ENCODE results near the gene LCE7A.

The LCE7A gene, protein sequence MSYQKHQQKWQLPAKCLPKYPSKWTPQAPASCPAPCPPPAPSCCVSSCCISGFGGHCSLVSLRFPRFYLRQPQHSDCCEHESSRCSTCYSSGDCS

DNA sequence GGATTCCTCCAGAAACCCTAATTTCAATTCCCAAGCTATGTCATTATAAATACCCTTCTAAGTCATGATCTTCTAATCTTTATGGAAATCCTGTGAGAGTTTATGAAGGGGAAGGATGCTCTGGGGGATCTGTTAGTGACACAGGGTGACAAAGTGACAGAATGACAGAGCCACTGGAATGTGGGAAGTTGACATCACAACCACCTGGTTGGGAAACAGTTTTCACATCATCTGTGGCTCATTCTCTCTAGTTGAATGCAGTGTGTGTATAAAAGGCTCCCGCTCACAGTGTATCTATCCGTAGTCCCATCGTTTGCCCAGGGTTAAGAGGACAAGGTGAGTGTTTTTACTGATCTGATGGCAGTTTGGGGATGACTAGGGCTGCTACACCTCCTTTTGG is at the start of gene LCE7A:
TSS of gene LCE7A (plus strand) at position 301 of the 400 bp plus-strand sequence. CDS start 702 bp downstream, outside the sequence.
- TF ChIP-seq, protein P1, sequence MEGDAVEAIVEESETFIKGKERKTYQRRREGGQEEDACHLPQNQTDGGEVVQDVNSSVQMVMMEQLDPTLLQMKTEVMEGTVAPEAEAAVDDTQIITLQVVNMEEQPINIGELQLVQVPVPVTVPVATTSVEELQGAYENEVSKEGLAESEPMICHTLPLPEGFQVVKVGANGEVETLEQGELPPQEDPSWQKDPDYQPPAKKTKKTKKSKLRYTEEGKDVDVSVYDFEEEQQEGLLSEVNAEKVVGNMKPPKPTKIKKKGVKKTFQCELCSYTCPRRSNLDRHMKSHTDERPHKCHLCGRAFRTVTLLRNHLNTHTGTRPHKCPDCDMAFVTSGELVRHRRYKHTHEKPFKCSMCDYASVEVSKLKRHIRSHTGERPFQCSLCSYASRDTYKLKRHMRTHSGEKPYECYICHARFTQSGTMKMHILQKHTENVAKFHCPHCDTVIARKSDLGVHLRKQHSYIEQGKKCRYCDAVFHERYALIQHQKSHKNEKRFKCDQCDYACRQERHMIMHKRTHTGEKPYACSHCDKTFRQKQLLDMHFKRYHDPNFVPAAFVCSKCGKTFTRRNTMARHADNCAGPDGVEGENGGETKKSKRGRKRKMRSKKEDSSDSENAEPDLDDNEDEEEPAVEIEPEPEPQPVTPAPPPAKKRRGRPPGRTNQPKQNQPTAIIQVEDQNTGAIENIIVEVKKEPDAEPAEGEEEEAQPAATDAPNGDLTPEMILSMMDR (IDR thresholded peaks at IDR 0.05): no peak
- no peak within 1 kb of the TSS for H3K27ac ChIP-seq

DNA sequence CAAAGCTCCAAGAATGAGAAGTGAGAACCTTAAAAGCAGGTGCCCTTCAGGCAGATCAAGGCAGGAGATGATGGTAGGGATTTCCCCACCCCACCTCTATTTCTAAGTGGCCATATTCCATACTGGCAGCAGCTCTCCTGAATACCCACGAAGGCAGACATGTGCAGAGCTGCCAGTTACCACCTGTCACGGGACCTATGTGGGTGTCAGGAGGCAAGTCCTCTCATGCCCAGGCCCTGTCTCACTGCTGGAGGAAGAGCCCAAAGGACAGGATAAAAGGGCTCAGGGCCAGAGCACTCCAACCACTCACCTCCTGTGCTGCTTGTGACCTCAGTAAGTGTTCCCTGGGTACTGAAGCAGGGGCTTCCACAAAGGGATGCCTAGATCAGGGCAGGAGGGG is 48.7 kb upstream of the LCE7A start:
- Histone ChIP-seq H3K4me1 (ENCODE audit: control insufficient read depth in 1 of 2, insufficient read depth in 1 of 2, low read depth in 1 of 2, low read length in 1 of 2) (no peaks in the 10 kb centered on the region), H3K27me3 (peaks cover 15% of the 10 kb centered on the region), H3K27ac (no peak overlapping the region), H3K4me3 (ENCODE audit: low read depth in 1 of 2, low read length in 1 of 2) (no peak overlapping the region), H3K9me3 (no peaks in the 10 kb centered on the region), H3K36me3 (no peaks in the 10 kb centered on the region)
- TF ChIP-seq, protein P1 (IDR thresholded peaks at IDR 0.05): no peak

More for the DNA sequence above, at the start of gene LCE7A:
- H3K36me3 ChIP-seq: no peaks in the 10 kb centered on the region
- H3K9me3 ChIP-seq: no peaks in the 10 kb centered on the region
- H3K4me1 ChIP-seq (ENCODE audit: control insufficient read depth in 1 of 2, insufficient read depth in 1 of 2, low read depth in 1 of 2, low read length in 1 of 2): no peaks in the 10 kb centered on the region
- no peak within 1 kb of the TSS for H3K4me3 ChIP-seq (ENCODE audit: low read depth in 1 of 2, low read length in 1 of 2)
- peaks cover 25% of the 10 kb centered on the region for H3K27me3 ChIP-seq

DNA sequence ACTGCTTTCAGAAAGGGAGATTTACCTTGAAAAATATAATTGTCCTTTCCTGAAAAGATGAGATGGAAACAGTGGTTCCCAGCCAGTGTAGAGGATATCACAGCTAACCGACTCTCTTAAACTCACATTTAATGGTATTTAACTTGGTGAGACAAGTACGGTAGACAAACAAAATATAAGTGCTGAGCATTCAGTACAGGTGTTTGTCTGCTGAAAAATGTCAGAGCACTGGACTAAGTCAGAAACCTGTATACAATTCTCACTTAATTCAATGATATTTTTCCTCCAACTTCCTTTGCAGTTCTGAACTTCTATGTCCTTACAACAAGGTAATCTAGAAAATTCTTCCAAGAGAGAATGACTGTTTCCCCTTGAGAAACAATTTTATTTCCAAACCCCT is 48.1 kb upstream of the LCE7A start, which contains the start of gene LCE1B:
TSS of gene LCE1B (plus strand) at position 301 of the 400 bp plus-strand sequence. CDS start 476 bp downstream, outside the sequence.
- Histone ChIP-seq H3K4me3 (ENCODE audit: low read depth in 1 of 2, low read length in 1 of 2) (no peak within 1 kb of the TSS), H3K36me3 (no peaks in the 10 kb centered on the region), H3K27ac (no peak within 1 kb of the TSS), H3K9me3 (no peaks in the 10 kb centered on the region), H3K4me1 (ENCODE audit: control insufficient read depth in 1 of 2, insufficient read depth in 1 of 2, low read depth in 1 of 2, low read length in 1 of 2) (no peaks in the 10 kb centered on the region), H3K27me3 (peaks cover 15% of the 10 kb centered on the region)
- TF ChIP-seq, protein P1 (IDR thresholded peaks at IDR 0.05): no peak

DNA sequence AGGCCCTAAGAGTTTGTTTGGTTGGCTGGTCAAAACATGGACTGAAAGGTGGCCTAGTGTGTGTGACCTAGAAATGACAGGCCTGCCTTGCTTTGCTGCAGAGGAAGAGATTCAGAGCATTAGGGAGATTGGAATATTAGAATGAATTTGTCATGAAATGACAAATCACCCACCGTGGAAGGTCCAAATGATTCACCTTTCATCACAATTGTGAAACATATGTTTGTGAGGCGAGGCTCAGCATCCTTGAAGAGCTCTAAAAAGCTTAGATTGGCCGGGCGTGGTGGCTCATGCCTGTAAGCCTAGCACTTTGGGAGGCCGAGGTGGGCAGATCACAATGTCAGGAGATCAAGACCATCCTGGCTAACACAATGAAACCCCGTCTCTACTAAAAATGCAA is 42.5 kb upstream of the LCE7A start:
- Histone ChIP-seq H3K9me3 (no peaks in the 10 kb centered on the region), H3K27ac (no peak overlapping the region), H3K4me1 (ENCODE audit: control insufficient read depth in 1 of 2, insufficient read depth in 1 of 2, low read depth in 1 of 2, low read length in 1 of 2) (no peaks in the 10 kb centered on the region), H3K27me3 (peaks cover 2% of the 10 kb centered on the region), H3K4me3 (ENCODE audit: low read depth in 1 of 2, low read length in 1 of 2) (no peak overlapping the region), H3K36me3 (no peaks in the 10 kb centered on the region)
- TF ChIP-seq, protein P1 (IDR thresholded peaks at IDR 0.05): no peak

DNA sequence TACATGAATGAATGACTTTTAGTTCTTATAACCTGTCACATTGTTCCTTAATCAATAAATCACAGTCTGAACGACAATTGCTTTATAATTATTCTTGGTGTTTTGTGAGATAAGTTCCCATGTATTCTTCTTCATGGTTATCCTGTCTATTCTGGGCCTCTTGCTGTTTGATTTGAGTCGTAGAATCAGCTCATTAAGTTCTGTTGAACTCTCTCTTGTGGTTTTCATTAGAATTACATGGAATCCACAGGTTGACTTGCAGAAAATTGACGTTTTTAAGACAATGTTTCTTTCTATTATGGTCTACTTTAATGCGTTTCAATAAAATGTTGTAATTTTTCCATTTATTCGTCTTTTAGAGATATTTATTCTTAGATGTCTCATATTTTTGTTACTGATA is 36.5 kb upstream of the LCE7A start:
- Histone ChIP-seq H3K27me3 (peaks cover 36% of the 10 kb centered on the region), H3K4me1 (ENCODE audit: control insufficient read depth in 1 of 2, insufficient read depth in 1 of 2, low read depth in 1 of 2, low read length in 1 of 2) (no peaks in the 10 kb centered on the region), H3K27ac (no peak overlapping the region), H3K4me3 (ENCODE audit: low read depth in 1 of 2, low read length in 1 of 2) (no peak overlapping the region), H3K36me3 (no peaks in the 10 kb centered on the region), H3K9me3 (no peaks in the 10 kb centered on the region)
- TF ChIP-seq, protein P1 (IDR thresholded peaks at IDR 0.05): no peak
